Upper lobe of right lung (tissue), 1 donor: ENCODE data around the gene TFEC. TPM values are rescaled to one million over a fixed set of nuclear protein-coding genes. Genes with fewer than 3 reads are reported as not detected.
"Not testable (repeated sequence)": the region's sequence is repeated elsewhere in the genome, so short reads cannot be mapped to it uniquely, and the experiment has no call there.

Source experiments
- ATAC-seq: fragments of 200-7000 bp; cut with Tn5 transposase; one replicate; pipeline ENCODE4 v1.9.1; 2020; ENCODE audit warnings: mild to moderate bottlenecking, moderate library complexity
- DNase-seq: peaks from one replicate; pipeline ENCODE4 v3.0.0-alpha.2; 2020
- H3K27ac ChIP-seq: fragments of 200-600 bp; one replicate; pipeline ENCODE4 v1.8.0; 2022
- H3K27me3 ChIP-seq: fragments of 200-600 bp; one replicate; pipeline ENCODE4 v1.8.0; 2022; ENCODE audit warnings: mild to moderate bottlenecking
- H3K36me3 ChIP-seq: fragments of 200-600 bp; one replicate; pipeline ENCODE4 v1.8.0; 2022
- H3K4me1 ChIP-seq: fragments of 200-600 bp; one replicate; pipeline ENCODE4 v1.8.0; 2022
- H3K4me3 ChIP-seq: fragments of 200-600 bp; one replicate; pipeline ENCODE4 v1.8.0; 2022; ENCODE audit warnings: mild to moderate bottlenecking
- H3K9me3 ChIP-seq: fragments of 200-600 bp; one replicate; pipeline ENCODE4 v1.8.0; 2022
- CTCF ChIP-seq: fragments of 200-600 bp; IDR thresholded peaks from one replicate; pipeline ENCODE4 v1.8.0; 2022; ENCODE audit warnings: antibody characterized with exemption
- intact Hi-C: fragments of 100-400 bp; cut with DNase I; formaldehyde crosslinking; loops from one replicate; pipeline ENCODE4 v1.11.0; 2022
- total RNA-seq: library from RNA; stranded (reverse); fragmentation: NEBNext Ultra II Directional; extraction: Animal tissue kit (Norgen Biotek cat#: 25700); gene quantifications from one replicate; pipeline ENCODE4 v1.2.1, GENCODE V29; 2021
- donor health status: DM: no; HTN: yes; CAD: no; lungs with severe emphysema.

Gene TFEC
- total RNA-seq, 1 donor from 2014 or later, result 29.8 TPM

DNA sequence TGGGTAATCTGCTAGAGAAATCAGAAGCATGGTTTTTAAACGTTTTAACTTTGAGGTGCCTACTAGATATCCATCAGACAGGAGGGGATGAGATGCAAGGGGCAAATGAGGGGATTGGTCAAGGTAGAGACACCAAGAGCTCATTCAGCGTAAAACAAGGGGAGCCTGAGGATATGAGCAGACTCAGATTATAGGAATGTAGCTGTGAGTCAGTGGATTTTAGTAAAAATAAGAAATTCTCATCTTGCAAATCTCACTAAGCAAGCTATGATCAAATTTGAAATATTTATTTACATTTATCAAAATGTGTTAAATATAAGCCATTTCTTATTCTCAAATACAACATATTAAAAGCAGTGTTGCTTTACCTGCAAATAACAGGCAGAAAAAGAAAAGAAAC lies 21.4 kb upstream of the TFEC start:
- H3K4me1 ChIP-seq, result no peaks in the 10 kb centered on the region
- ATAC-seq, result no peak
- no peak for TF ChIP-seq CTCF
- no peak overlapping the region for H3K27ac ChIP-seq
- H3K9me3 ChIP-seq, result no peaks in the 10 kb centered on the region
- DNase-seq, result no peak
- no peak overlapping the region for H3K4me3 ChIP-seq
- H3K36me3 ChIP-seq, result no peaks in the 10 kb centered on the region
- H3K27me3 ChIP-seq, result no peaks in the 10 kb centered on the region
- intact Hi-C loops, result no loop called here

GRCh38 chr7:116047261-116047660 lies 16.7 kb upstream of the TFEC start:
- H3K27me3 ChIP-seq, H3K27ac ChIP-seq, ATAC-seq, DNase-seq, H3K36me3 ChIP-seq, H3K4me1 ChIP-seq, H3K9me3 ChIP-seq, H3K4me3 ChIP-seq, intact Hi-C loops: not testable (repeated sequence)

DNA sequence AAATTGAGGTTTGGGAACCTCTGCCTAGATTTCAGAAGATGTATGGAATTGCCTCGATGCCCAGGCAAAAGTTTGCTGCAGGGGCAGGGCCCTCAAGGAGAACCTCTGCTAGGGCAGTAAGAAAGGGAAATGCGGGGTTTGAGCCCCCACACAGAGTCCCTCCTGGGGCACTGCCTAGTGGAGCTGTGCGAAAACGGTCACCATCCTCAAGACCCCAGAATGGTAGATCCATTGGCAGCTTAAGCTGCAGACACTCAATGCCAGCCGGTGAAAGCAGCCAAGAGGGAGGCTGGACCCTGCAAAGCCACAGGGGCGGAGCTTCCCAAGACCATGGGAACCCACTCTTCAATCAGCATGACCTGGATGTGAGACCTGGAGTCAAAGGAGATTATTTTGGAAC lies 15.0 kb upstream of the TFEC start:
- no peak for ATAC-seq

DNA sequence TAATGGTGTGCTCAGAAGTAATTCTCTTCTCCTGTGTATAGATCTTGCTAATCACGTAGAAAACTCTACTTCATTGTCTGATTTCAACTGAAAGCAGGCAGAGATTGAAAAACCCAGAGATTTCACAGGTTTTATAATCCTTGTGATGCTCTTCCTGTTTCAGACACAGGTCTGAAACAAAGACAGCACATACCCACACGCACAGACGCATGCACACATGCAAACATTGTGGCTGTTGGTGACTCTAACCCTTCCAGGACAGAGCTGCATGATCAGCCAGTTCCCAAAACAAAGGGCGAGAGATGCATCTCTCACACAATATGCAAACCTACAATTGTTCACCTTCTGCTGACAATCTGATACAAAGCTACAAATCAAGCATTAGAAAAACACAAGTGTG lies 11.1 kb upstream of the TFEC start:
- Histone ChIP-seq H3K36me3 (no peaks in the 10 kb centered on the region), H3K9me3 (no peaks in the 10 kb centered on the region), H3K27me3 (no peaks in the 10 kb centered on the region), H3K4me1 (no peaks in the 10 kb centered on the region), H3K4me3 (no peak overlapping the region), H3K27ac (no peak overlapping the region)
- no peak for TF ChIP-seq CTCF
- DNase-seq (no peak), ATAC-seq (no peak)
- intact Hi-C loops, result no loop called here

More for the DNA sequence above, 15.0 kb upstream of the TFEC start:
- Histone ChIP-seq H3K4me3 (no peak overlapping the region), H3K9me3 (no peaks in the 10 kb centered on the region), H3K27me3 (no peaks in the 10 kb centered on the region), H3K4me1 (no peaks in the 10 kb centered on the region), H3K27ac (no peak overlapping the region), H3K36me3 (no peaks in the 10 kb centered on the region)
- no peak for DNase-seq
- no peak for TF ChIP-seq CTCF
- intact Hi-C loops, result no loop called here

DNA sequence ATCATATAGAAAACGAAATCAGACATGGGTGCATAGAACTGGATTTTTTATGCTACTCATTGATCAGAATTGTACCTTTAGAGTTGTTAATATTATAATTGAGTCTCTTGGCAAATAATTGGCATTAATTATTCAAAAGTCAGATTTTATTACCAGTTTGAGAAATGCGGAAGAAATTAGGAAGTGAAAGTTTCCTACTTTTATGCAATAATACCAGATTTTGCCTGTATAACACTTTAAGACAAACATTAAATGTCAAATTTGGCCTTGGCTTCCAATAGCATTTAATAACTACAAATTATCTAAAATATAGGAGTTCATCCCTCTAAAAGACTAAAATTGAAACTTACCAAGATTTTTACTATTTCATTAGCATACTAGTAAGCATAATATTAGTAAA lies 6.8 kb upstream of the TFEC start:
- no peak for TF ChIP-seq CTCF
- intact Hi-C loops, result no loop called here

DNA sequence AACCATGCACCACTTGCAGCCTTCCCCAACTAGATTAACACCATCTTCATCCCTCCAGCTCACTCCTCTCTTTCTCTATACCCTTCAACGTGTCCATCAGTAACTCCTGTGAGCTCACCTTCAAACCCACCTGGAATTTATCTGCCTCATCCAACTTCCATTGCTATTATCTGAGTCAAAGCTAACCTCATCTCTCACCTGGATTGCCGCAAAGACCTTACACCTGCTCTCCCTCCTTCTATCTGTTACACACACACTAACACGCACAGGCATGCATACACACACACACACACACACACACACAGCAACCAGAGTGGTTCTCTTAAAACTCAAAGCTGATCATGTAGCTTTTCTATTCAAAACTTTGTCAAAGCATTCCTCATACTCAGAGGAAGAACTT lies 3.8 kb upstream of the TFEC start:
- ATAC-seq, result no peak
- no peak overlapping the region for H3K27ac ChIP-seq
- intact Hi-C loops, result no loop called here
- no peak for DNase-seq
- no peak overlapping the region for H3K4me3 ChIP-seq
- H3K4me1 ChIP-seq, result no peaks in the 10 kb centered on the region
- no peak for TF ChIP-seq CTCF
- no peaks in the 10 kb centered on the region for H3K9me3 ChIP-seq
- no peaks in the 10 kb centered on the region for H3K36me3 ChIP-seq
- H3K27me3 ChIP-seq, result no peaks in the 10 kb centered on the region

More for the DNA sequence above, 6.8 kb upstream of the TFEC start:
- Histone ChIP-seq H3K36me3 (no peaks in the 10 kb centered on the region), H3K4me3 (no peak overlapping the region), H3K4me1 (no peaks in the 10 kb centered on the region), H3K9me3 (no peaks in the 10 kb centered on the region), H3K27ac (no peak overlapping the region), H3K27me3 (no peaks in the 10 kb centered on the region)
- no peak for ATAC-seq
- no peak for DNase-seq
